Left renal pelvis (tissue), 4 donors: ENCODE results near the gene TMEM50A. TPM values are rescaled to one million over a fixed set of nuclear protein-coding genes. Genes with fewer than 3 reads are reported as not detected.
"Not testable (repeated sequence)": the region's sequence is repeated elsewhere in the genome, so short reads cannot be mapped to it uniquely, and the experiment has no call there.

ENCODE experiments used
- DNase-seq, 4 donors: peaks; one replicate each; pipeline ENCODE4 v3.0.0-alpha.2; 2013; ENCODE audit warnings: low read depth in 4 of 4, low spot score in 3 of 4
- polyA plus RNA-seq, 4 donors: library from polyadenylated mRNA; unstranded; fragments of 120-200 nt; gene quantifications; one replicate each; pipeline ENCODE4 v1.2.1, GENCODE V29; 2013; ENCODE audit not compliant: insufficient read length in 4 of 4

TMEM50A gene
- polyA plus RNA-seq, 4 donors: 91.1 to 137 (median 113) TPM

- DNase-seq: not testable (repeated sequence)
Observed at GRCh38 chr1:25383090-25383489, 45.0 kb downstream of the TMEM50A start.

- not testable (repeated sequence) for DNase-seq
Observed at GRCh38 chr1:25383875-25384274, 45.7 kb downstream of the TMEM50A start.

GRCh38 chr1:25387096-25387495 lies 49.0 kb downstream of the TMEM50A start:
- DNase-seq: not testable (repeated sequence)

- not testable (repeated sequence) for DNase-seq
Observed at GRCh38 chr1:25388691-25389090, 50.6 kb downstream of the TMEM50A start.

GRCh38 chr1:25389721-25390120 lies 51.6 kb downstream of the TMEM50A start:
- DNase-seq: not testable (repeated sequence)

GRCh38 chr1:25392841-25393240 lies 54.7 kb downstream of the TMEM50A start:
- no peak for DNase-seq

- DNase-seq: not testable (repeated sequence)
Observed at GRCh38 chr1:25397549-25397948, 59.4 kb downstream of the TMEM50A start.

- DNase-seq: not testable (repeated sequence)
Observed at GRCh38 chr1:25398079-25398478, 59.9 kb downstream of the TMEM50A start.

GRCh38 chr1:25402947-25403803 lies 65.0 kb downstream of the TMEM50A start:
- DNase-seq: not testable (repeated sequence)

- DNase-seq: not testable (repeated sequence)
Observed at GRCh38 chr1:25405731-25406305, 67.7 kb downstream of the TMEM50A start.

- DNase-seq: not testable (repeated sequence)
Observed at GRCh38 chr1:25409641-25410427, 71.7 kb downstream of the TMEM50A start.

Other genes with a start within 250 kb of the TMEM50A start
- 100 to 1,000 TPM in 3 of 4 donors, 10 to 100 TPM in 1; 93.6 to 120 (median 107) TPM for gene SYF2, start 105.8 kb upstream of the TMEM50A start, polyA plus RNA-seq
- 100 to 1,000 TPM; 101 to 224 (median 160) TPM for gene RSRP1, start 90.9 kb upstream of the TMEM50A start, polyA plus RNA-seq
- gene RHD, start 65.8 kb upstream of the TMEM50A start, polyA plus RNA-seq: 1 to 10 TPM in 2 of 4 donors, under 1 TPM in 2; 0.57 to 3.8 (median 1.6) TPM
- gene RHCE, start 82.5 kb downstream of the TMEM50A start, polyA plus RNA-seq: 1 to 10 TPM in 3 of 4 donors, under 1 TPM in 1; 0.70 to 5.3 (median 1.2) TPM
- gene MACO1, start 92.6 kb downstream of the TMEM50A start, polyA plus RNA-seq: 10 to 100 TPM; 25.3 to 29.1 (median 27.1) TPM
- gene LDLRAP1, start 205.3 kb downstream of the TMEM50A start, polyA plus RNA-seq: 10 to 100 TPM; 11.5 to 15.0 (median 11.7) TPM